ENCODE results near the gene VPS39. TPM values are rescaled to one million over a fixed set of nuclear protein-coding genes. Genes with fewer than 3 reads are reported as not detected.

The VPS39 gene
- total and polyA plus RNA-seq, 9 of the 15 experiments (the other 6 are each of a cell fraction or from before 2014, with no cell fraction given) = 3.2 to 37.3 (median 21.8) TPM

- no peak overlapping the region for H3K4me3 ChIP-seq
- no peaks in the 10 kb centered on the region for H3K79me2 ChIP-seq (ENCODE audit: control insufficient read depth, insufficient read depth, low read length)
- intact Hi-C loops (cut with micrococcal nuclease) = no loop called here
- no peak overlapping the region for H3K9ac ChIP-seq (ENCODE audit: insufficient read depth in 1 of 2, low read depth in 2 of 2, low read length in 2 of 2)
- H3K27ac ChIP-seq (ENCODE audit: extremely low read depth, low read depth, low read length) = no peak overlapping the region; the same call in 2 of the 3 replicates
- TF ChIP-seq ZNF696 (CRISPR knock-in tag; conservative IDR thresholded peaks at IDR 0.05) (no peak), POLR2G (IDR thresholded peaks at IDR 0.05; ENCODE audit: low read depth, low read length) (peak; percentile 35; the same call in 1 of the 2 replicates), FOXA3 (CRISPR knock-in tag; conservative IDR thresholded peaks at IDR 0.05 in 1 of 2, IDR thresholded peaks at IDR 0.05 in 1 of 2) (no peak), ZNF764 (CRISPR knock-in tag; IDR thresholded peaks at IDR 0.05; ENCODE audit: low read depth) (no peak), NFIC (IDR thresholded peaks at IDR 0.05) (peak; percentile 48; the same call in 1 of the 2 replicates)
- BruUV-seq (replicated peaks) = TSS peak; percentile 28
- H3K9me3 ChIP-seq (replicated peaks; ENCODE audit: control insufficient read depth, insufficient read depth, low read depth, low read length) = no peaks in the 10 kb centered on the region
- DNase-seq (ENCODE audit: extremely low read depth in 1 of 4, low spot score in 3 of 4) (no peak), FAIRE-seq (no peak), ATAC-seq (no peak; the same call in 2 of the 3 replicates)
- H3K4me2 ChIP-seq (ENCODE audit: insufficient read depth, low read length) = no peak overlapping the region
- peaks cover 17 to 22% of the 10 kb centered on the region in 2 experiments; a peak in 4 of 5 replicates for H3K4me1 ChIP-seq (replicated peaks in 1 of 2; ENCODE audit: control insufficient read depth in 2 of 2, insufficient read depth in 2 of 2, low read length in 2 of 2)
- 87% methylated on average over 16 of the region's 18 CpGs for WGBS (ENCODE audit: insufficient coverage, low coverage, missing lambda C conversion rate)
- CTCF ChIA-PET (ENCODE audit: low intra/inter-chr PET ratio) = no interaction called here
- POLR2A ChIA-PET = interaction anchor here (0.5 to 0.6 kb wide), 2 partner anchors 114 to 208 kb away, joined by 3 to 4 read pairs; partner anchors contain the start of genes GANC and TMEM87A
- in situ Hi-C loops (cut with MboI) = no loop called here
- no peaks in the 10 kb centered on the region for H4K20me1 ChIP-seq (replicated peaks; ENCODE audit: control insufficient read depth, insufficient read depth, low read length)
- H3K27me3 ChIP-seq (ENCODE audit: control insufficient read depth in 2 of 2, insufficient read depth in 2 of 2, low read length in 2 of 2) = peaks cover 0 to 7% of the 10 kb centered on the region in 2 experiments; a peak in 2 of 5 replicates
- H2AFZ ChIP-seq (ENCODE audit: low read depth, low read length) = no peak overlapping the region
- peaks cover 58% of the 10 kb centered on the region for H3K36me3 ChIP-seq (ENCODE audit: control insufficient read depth, insufficient read depth, low read length)
- H3K9me1 ChIP-seq (ENCODE audit: control insufficient read depth, insufficient read depth, low read length) = peaks cover 8% of the 10 kb centered on the region
These were observed 48.6 kb downstream of the VPS39 start for GRCh38 chr15:42159381-42160015.

All from K562 (cell line).